Panc1 (cell line): ENCODE results near the gene CFAP299. TPM values are rescaled to one million over a fixed set of nuclear protein-coding genes. Genes with fewer than 3 reads are reported as not detected.

Experiments
- ATAC-seq: fragments of 200-7000 bp; cut with Tn5 transposase; 2 replicates; pipeline ENCODE4 v1.9.1; 2020; ENCODE audit warnings: mild to moderate bottlenecking, moderate library complexity
- BruUV-seq: library from RNA; stranded (reverse); fragments of 400-500 nt; replicated peaks from 2 replicates; lab custom pipeline; 2021; lab: Mats Ljungman, UMichigan
- CTCF ChIA-PET: fragments of 300-600 bp; sonication (Branson Sonifier 250); formaldehyde crosslinking; loops from one replicate; lab custom pipeline; 2022; ENCODE audit warnings: antibody characterized with exemption; lab: Charles Lee
- POLR2A ChIA-PET: fragments of 300-600 bp; sonication (Branson Sonifier 250); formaldehyde crosslinking; loops from one replicate; lab custom pipeline; 2022; ENCODE audit warnings: antibody characterized with exemption; lab: Charles Lee
- DNase-seq: peaks from one replicate; pipeline ENCODE4 v3.0.0-alpha.2; 2010; ENCODE audit warnings: low read depth, low spot score
- H3K27ac ChIP-seq: 2 replicates; pipeline ENCODE4 v1.5.1; 2011; ENCODE audit warnings: mild to moderate bottlenecking, low read length, inconsistent platforms
- H3K27me3 ChIP-seq: fragments of 200-500 bp; sonication (Bioruptor generic); 2 replicates; pipeline ENCODE4 v1.6.0; 2014; ENCODE audit warnings: low read length, inconsistent platforms; ENCODE audit not compliant: control insufficient read depth, insufficient read depth
- H3K36me3 ChIP-seq: fragments of 200-500 bp; sonication (Bioruptor generic); 2 replicates; pipeline ENCODE4 v1.5.1; 2014; ENCODE audit warnings: inconsistent platforms, mild to moderate bottlenecking, low read length, moderate library complexity; ENCODE audit not compliant: control insufficient read depth, insufficient read depth
- H3K4me1 ChIP-seq: 2 replicates; pipeline ENCODE4 v1.5.1; 2011; ENCODE audit warnings: inconsistent platforms, mild to moderate bottlenecking, low read length, moderate library complexity; ENCODE audit not compliant: control insufficient read depth, insufficient read depth
- H3K4me3 ChIP-seq, 2 experiments: 2 replicates each; pipeline ENCODE4 v1.5.1; 2011 to 2012; ENCODE audit warnings: low read depth in 2 of 2, low read length in 2 of 2, mild to moderate bottlenecking in 2 of 2, inconsistent platforms in 1 of 2, moderate library complexity in 1 of 2
- H3K9me3 ChIP-seq: fragments of 200-500 bp; sonication (Bioruptor generic); 2 replicates; pipeline ENCODE4 v1.5.1; 2014; ENCODE audit warnings: low read depth, mild to moderate bottlenecking, inconsistent platforms, low read length, moderate library complexity; ENCODE audit not compliant: control insufficient read depth, insufficient read depth
- POLR2AphosphoS5 ChIP-seq: IDR thresholded peaks from 2 replicates; pipeline ENCODE4 v1.6.1; 2012; ENCODE audit warnings: mild to moderate bottlenecking, low read depth, low read length, moderate library complexity
- SIN3A ChIP-seq: IDR thresholded peaks from 2 replicates; pipeline ENCODE4 v1.6.1; 2012; ENCODE audit warnings: low read depth, mild to moderate bottlenecking, low read length, moderate library complexity, borderline replicate concordance; ENCODE audit not compliant: insufficient read depth
- TCF7L2 ChIP-seq: IDR thresholded peaks from 2 replicates; pipeline ENCODE4 v1.6.1; 2011; ENCODE audit warnings: mild to moderate bottlenecking, low read depth, low read length, inconsistent platforms
- in situ Hi-C: cut with HindIII; loops from 2 replicates; pipeline ENCODE4 v1.10.0; 2016; ENCODE audit warnings: low sequenced_read_pairs, low pct_unique_long_range_greater_than_20kb
- intact Hi-C: fragments of 100-400 bp; cut with micrococcal nuclease; formaldehyde crosslinking; loops from one replicate; pipeline ENCODE4 v1.10.0; 2022; ENCODE audit not compliant: unreplicated experiment
- total RNA-seq: library from RNA; stranded (reverse); gene quantifications from one replicate; pipeline ENCODE4 v1.2.1, GENCODE V29; 2021; ENCODE audit not compliant: unreplicated experiment
- TF ChIP-seq, protein P1 (sequence below): fragments of 450-650 bp; IDR thresholded peaks from 2 replicates; pipeline ENCODE4 v1.5.1; 2017; ENCODE audit warnings: mild to moderate bottlenecking
- TF ChIP-seq, protein P2 (sequence below), 2 experiments: IDR thresholded peaks; 2 replicates each; pipeline ENCODE4 v1.6.1; 2011 to 2012; ENCODE audit warnings: low read depth in 2 of 2, control low read depth in 1 of 2, low read length in 1 of 2, mild to moderate bottlenecking in 1 of 2, moderate library complexity in 1 of 2; ENCODE audit not compliant: insufficient read depth in 1 of 2

Gene CFAP299
- total RNA-seq, 1 experiment from 2014 or later, result not detected

DNA sequence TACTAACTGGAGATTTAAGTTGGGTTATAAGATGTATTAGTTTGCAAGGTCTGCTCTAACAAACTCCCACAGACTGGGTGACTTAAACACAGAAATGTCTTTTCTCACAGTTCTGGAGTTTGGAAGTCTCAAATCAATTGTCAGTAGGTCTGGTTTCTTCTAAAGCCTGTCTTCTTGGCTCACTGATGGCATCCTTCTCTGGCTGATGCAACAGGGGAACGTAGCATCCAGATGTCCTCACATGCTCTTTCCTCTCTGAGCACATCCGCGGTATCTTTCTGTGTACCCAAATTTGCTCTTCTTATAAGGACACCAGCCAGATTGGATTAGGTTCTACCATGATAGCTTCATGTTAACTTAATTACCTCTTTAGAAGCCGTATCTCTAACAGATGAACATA lies 631.8 kb downstream of the CFAP299 start:
- in situ Hi-C loops, result no loop called here
- H3K27ac ChIP-seq, result no peak overlapping the region
- no peaks in the 10 kb centered on the region for H3K9me3 ChIP-seq
- no peak for ATAC-seq
- no TSS peak for BruUV-seq
- H3K36me3 ChIP-seq, result no peaks in the 10 kb centered on the region
- H3K4me1 ChIP-seq, result no peaks in the 10 kb centered on the region
- no peak for DNase-seq
- H3K27me3 ChIP-seq, result no peaks in the 10 kb centered on the region
- TF ChIP-seq, protein P1, sequence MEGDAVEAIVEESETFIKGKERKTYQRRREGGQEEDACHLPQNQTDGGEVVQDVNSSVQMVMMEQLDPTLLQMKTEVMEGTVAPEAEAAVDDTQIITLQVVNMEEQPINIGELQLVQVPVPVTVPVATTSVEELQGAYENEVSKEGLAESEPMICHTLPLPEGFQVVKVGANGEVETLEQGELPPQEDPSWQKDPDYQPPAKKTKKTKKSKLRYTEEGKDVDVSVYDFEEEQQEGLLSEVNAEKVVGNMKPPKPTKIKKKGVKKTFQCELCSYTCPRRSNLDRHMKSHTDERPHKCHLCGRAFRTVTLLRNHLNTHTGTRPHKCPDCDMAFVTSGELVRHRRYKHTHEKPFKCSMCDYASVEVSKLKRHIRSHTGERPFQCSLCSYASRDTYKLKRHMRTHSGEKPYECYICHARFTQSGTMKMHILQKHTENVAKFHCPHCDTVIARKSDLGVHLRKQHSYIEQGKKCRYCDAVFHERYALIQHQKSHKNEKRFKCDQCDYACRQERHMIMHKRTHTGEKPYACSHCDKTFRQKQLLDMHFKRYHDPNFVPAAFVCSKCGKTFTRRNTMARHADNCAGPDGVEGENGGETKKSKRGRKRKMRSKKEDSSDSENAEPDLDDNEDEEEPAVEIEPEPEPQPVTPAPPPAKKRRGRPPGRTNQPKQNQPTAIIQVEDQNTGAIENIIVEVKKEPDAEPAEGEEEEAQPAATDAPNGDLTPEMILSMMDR, result no peak
- no peak for TF ChIP-seq POLR2AphosphoS5
- TF ChIP-seq, protein P2, sequence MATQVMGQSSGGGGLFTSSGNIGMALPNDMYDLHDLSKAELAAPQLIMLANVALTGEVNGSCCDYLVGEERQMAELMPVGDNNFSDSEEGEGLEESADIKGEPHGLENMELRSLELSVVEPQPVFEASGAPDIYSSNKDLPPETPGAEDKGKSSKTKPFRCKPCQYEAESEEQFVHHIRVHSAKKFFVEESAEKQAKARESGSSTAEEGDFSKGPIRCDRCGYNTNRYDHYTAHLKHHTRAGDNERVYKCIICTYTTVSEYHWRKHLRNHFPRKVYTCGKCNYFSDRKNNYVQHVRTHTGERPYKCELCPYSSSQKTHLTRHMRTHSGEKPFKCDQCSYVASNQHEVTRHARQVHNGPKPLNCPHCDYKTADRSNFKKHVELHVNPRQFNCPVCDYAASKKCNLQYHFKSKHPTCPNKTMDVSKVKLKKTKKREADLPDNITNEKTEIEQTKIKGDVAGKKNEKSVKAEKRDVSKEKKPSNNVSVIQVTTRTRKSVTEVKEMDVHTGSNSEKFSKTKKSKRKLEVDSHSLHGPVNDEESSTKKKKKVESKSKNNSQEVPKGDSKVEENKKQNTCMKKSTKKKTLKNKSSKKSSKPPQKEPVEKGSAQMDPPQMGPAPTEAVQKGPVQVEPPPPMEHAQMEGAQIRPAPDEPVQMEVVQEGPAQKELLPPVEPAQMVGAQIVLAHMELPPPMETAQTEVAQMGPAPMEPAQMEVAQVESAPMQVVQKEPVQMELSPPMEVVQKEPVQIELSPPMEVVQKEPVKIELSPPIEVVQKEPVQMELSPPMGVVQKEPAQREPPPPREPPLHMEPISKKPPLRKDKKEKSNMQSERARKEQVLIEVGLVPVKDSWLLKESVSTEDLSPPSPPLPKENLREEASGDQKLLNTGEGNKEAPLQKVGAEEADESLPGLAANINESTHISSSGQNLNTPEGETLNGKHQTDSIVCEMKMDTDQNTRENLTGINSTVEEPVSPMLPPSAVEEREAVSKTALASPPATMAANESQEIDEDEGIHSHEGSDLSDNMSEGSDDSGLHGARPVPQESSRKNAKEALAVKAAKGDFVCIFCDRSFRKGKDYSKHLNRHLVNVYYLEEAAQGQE (IDR thresholded peaks at IDR 0.05; ENCODE audit: insufficient read depth in 1 of 2, low read depth in 2 of 2, low read length in 1 of 2), result no peak
- no peak for TF ChIP-seq TCF7L2
- no peak for TF ChIP-seq SIN3A
- POLR2A ChIA-PET, result no interaction called here
- H3K4me3 ChIP-seq, result no peak overlapping the region
- CTCF ChIA-PET, result no interaction called here
- intact Hi-C loops, result no loop called here

DNA sequence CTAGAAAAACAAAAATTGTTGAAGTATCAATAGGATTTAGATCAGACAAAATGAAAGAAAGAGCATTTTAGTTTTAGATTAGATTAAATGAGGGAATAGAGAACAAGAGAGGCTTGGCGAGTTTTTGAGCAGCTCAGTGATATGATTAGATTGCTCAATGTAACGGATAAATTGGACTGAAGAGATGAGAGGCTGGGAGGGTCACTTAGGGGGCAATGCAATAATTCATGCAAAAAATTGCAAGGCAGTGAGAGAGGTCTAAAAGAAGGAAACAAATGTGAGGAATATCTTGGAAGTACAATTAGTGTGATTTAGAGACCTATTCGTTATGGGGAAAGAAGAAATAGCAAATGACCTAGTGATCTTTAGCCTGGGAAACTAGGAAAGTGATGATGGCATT lies 644.7 kb downstream of the CFAP299 start:
- ChIA-PET POLR2A (no interaction called here), CTCF (no interaction called here)
- no TSS peak for BruUV-seq
- H3K4me1 ChIP-seq, result no peaks in the 10 kb centered on the region
- H3K27ac ChIP-seq, result no peak overlapping the region
- DNase-seq, result no peak
- ATAC-seq, result no peak
- in situ Hi-C loops (no loop called here), intact Hi-C loops (no loop called here)
- no peak overlapping the region for H3K4me3 ChIP-seq
- no peaks in the 10 kb centered on the region for H3K27me3 ChIP-seq
- no peaks in the 10 kb centered on the region for H3K36me3 ChIP-seq
- TF ChIP-seq POLR2AphosphoS5 (no peak), TCF7L2 (no peak), SIN3A (no peak)
- TF ChIP-seq, protein P2 (IDR thresholded peaks at IDR 0.05; ENCODE audit: insufficient read depth in 1 of 2, low read depth in 2 of 2, low read length in 1 of 2), result no peak
- TF ChIP-seq, protein P1, result no peak
- H3K9me3 ChIP-seq, result no peaks in the 10 kb centered on the region
